AML-193 (cell line): ENCODE results near the gene MUC5AC.

Experiments
- DNase-seq, 2 experiments: peaks; one replicate each; lab custom pipeline; 2025; lab: John Stamatoyannopoulos, UW

MUC5AC gene

DNA sequence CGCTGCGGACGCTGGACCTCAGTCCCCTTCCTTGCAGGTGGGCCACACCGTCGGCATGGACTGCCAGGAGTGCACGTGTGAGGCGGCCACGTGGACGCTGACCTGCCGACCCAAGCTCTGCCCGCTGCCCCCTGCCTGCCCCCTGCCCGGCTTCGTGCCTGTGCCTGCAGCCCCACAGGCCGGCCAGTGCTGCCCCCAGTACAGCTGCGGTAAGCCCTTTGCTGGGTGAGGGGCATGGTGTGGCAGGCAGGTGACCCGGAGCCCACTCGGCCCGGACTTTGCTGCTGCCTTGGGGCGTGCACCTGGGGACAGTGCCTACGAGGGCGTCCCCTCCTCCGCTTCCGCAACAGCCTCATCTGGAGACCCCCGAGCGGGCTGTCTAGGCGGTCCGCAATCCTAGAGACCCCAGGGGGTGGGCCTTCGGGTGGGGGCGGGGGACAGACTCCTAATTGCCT lies 39.7 kb downstream of the MUC5AC start:
- no peak for DNase-seq

DNA sequence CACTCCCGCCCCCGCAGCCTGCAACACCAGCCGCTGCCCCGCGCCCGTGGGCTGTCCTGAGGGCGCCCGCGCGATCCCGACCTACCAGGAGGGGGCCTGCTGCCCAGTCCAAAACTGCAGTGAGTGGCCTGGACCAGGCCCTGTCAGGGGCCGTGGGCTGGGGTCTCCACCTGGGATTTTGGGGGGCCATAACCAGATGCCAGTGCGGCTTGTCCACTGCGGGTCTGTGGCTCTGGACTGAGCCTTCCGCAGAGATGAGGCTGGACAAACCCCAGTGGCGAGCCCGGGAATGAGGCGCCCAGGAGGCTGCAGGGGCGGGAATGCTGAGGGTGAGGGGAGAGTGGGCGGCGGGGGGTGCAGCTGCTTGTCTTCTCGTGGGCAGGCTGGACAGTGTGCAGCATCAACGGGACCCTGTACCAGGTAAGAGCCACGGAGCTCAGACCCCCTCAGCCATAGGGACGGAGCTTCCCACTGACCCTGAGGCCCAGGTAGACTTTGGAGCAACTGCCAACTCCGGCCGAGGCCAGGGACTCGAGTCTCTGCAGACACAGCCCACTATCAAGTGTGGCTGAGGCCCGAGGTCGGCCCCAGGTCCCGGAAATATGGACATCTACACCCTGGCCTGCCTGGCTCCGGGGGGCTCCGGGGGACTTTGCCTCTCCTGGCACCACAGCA lies 40.3 kb downstream of the MUC5AC start:
- no peak for DNase-seq

DNA sequence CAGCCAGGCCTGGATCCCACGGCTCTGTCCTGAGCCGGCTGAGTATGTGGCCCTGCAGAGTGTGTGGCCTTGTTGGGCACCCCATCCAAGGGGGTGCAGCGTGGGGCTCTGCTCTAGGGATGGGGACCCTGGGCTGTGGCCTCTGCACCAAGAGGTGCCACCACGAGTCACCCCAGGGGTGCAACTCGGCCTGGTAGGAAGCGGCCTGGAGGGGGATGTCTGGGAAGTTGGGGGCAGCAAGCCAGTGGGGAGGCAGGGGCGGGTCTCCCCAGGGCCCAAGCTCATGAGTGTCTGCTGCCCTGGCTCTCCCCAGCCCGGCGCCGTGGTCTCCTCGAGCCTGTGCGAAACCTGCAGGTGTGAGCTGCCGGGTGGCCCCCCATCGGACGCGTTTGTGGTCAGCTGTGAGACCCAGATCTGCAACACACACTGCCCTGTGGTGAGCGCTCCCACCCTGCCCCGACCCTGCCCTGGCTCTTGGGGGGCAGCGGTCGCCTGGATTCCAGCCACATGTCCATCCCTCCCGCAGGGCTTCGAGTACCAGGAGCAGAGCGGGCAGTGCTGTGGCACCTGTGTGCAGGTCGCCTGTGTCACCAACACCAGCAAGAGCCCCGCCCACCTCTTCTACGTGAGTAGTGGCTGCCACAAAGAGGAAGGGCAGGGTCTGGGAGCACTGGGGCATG lies 40.9 kb downstream of the MUC5AC start:
- DNase-seq = no peak

DNA sequence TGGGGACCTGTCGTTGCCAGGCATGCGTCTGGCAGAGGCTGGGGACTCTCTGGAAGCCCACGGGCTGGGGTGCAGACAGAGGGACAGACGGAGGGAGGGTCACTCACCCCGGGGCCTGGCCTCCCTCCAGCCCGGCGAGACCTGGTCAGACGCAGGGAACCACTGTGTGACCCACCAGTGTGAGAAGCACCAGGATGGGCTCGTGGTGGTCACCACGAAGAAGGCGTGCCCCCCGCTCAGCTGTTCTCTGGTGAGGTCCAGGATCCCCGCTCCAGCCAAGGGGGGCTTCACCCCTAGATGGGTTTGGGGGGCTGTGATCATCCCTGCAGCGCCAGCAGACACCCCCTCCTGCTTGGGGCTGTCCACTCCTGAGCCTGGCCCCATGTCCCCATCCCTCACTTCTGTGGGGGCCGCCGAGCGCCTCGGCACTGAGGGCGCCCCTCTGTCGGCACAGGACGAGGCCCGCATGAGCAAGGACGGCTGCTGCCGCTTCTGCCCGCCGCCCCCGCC lies 41.5 kb downstream of the MUC5AC start:
- DNase-seq = no peak

DNA sequence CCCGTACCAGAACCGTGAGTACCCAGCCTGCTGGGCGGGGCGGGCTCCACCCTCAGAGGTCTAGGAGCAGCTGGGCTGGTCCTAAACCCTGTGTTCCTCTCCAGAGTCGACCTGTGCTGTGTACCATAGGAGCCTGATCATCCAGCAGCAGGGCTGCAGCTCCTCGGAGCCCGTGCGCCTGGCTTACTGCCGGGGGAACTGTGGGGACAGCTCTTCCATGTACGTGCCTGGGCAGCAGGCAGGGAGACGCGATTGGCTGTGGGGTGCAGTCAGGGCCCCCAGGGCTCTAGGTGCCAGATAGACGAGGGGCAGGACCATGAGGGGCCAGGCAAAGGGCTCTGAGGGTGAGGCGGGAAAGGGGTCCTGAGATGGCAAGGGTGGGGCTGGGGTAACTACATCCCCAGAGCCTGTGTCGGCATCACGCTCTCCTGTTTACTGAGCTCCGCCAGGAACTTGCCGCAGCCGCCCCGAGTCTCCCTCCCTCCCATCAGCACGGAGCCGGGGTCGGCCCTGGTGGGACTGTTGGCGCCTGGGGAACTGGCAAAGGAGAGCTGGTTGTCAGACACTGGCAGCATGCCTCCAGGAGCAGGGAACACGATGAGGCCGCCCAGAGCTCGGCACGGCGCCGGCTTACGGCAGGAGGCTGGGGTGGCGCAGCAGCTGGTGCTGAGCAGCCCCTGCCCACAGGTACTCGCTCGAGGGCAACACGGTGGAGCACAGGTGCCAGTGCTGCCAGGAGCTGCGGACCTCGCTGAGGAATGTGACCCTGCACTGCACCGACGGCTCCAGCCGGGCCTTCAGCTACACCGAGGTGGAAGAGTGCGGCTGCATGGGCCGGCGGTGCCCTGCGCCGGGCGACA lies 42.2 kb downstream of the MUC5AC start:
- DNase-seq = no peak

DNA sequence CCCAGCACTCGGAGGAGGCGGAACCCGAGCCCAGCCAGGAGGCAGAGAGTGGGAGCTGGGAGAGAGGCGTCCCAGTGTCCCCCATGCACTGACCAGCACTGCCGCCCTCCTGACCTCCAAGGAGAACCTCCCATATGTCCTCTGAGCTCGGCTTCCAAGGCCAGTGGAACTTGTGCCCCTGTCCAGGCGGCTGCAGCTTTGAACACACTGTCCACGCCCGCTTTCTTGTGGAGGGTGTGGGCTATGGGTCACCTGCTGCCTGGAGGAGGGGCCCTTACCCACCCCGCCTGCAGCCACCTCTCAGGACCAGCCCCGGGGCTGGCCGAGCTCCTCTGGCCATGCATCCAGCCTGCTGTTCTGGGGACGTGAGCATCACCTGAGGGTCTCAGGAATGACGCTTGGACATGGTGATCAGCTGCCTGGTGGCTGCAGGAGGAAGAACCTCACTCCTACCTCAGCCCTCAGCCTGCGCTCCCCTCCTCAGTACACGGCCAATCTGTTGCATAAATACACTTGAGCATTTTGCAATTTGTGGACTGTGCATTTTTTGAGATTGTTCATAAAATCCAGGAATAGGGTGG lies 42.9 kb downstream of the MUC5AC start:
- DNase-seq = no peak

DNA sequence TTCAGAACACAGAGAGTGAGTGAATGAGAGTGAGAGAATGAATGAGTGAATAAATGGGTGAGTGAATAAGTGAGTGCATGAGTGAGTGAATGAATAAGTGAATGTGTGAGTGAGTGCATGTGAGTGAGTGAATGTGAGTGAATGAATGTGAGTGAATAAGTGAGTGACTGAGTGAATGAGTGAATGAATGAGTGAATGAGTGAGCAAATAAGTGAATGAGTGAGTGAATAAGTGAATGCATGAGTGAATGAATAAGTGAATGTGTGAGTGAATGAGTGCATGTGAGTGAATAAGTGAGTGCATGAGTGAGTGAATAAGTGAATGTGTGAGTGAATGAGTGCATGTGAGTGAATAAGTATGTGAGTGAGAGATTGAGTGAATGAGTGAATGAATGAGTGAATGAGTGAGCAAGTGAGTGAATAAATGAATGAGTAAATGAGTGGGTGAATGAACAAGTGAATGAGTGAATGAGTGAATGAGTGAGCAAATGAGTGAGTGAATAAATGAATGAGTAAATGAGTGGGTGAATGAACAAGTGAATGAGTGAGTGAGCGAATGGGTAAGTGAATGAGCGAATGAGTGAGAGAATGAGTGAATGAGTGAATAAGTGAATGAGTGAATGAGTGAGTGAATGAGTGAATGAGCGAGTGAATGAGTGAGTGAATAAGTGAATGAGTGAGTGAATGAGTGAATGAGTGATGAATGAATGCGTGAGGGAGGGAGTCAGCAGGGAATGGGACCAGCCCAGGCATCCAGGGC lies 43.8 kb downstream of the MUC5AC start:
- DNase-seq = no peak

DNA sequence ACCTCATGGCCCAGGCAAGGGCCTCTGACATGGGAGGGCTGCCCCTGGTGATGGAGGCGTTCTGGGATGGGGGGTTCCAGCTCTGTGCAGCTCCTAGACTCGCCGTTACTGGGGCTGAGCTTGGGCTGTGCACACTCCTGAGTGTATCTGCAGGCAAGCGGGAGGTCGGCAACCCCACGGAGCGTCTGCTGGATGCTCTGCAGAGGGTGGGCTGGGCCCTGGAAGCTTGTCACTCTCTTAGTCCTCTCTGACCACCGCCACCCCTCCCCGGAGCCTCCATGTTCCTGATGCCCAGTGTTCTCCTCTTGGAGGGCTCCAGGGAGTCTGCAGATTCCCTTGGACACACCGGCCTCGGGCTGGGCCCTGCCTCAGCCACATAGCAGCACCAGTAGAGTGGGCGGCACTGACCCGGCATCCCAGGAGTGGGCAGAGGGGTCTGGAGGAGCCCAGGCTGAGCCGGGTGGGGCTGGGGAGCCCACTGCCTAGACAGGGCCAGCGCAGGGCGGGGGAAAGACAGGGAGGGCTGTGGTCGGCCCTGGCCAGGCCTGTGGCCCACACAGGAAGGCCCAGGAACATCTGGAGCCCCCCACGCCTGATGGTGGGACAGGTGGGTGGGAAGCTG lies 44.5 kb downstream of the MUC5AC start:
- no peak for DNase-seq

DNA sequence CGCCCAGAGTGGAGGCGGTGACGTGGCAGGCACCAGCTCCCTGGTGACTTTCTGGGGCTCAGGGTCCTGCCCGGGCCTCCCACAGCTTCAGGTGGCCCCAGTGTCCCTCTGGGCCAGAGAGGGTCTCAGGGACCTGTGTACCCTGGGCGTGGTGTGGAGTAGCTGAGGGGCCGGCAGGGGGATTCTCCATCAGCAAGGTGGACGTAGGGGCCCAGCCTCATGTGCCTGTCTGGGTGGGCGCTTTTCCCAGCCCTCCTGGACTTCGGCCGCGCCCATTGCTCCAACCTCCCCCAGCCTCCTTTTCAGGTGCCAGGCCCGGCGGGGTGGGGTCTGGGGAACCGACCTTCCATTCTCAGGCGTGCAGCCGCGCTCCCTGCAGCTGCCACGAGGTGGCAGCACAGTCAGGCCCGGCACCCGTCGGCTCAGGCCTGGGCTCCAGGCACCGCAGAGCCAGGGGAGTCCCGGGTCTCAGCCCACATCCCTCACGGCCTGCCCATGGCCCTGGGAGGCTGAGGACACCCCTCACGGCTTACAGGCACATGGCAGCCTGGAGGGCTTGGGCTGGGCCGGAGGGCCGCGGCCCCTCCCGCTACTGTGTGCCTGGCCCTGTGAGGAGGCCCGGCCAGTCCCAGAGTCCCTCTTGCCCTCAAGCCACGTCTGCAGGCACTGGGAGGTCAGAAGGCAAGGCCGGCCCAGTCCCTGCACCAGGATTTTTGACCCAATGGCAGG lies 45.2 kb downstream of the MUC5AC start:
- DNase-seq = peak in 1 of 2 experiments; percentile 7

DNA sequence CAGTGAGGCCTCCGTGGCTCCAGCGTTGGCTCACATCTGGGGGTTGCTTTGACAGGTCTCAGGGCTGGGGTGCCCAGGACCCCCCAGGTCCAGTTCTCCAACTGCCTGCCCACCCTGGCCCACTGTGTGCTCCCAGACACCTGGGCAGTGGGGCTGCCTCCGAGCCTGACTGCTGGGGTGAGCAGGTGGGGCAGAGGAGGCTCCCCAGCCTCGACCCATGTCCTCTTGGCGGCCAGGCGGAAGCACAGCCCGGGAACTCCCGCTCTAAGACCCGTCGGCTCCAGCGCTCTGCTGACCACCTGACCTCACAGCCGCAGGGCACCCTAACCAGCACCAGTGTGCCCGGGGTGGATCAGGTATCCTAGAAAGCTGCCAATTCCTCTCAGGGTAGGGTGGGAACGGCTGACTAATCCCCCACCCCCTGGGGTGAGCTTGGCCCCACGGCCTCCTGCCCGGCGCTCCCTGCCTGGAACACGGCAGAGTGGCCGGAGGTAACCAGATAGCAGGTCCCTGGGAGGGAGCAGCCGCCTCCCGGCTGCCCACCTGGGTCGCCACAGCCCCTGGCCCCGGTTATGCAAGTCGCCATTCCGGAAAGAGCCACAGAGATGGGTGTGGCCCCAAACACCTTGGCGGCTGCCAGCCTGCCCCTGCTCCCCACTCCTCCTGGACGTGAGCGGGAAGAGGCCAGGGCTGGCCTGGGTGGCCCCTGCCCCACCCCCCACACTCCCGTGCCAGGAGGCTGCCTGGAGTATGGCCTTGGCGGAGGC lies 45.9 kb downstream of the MUC5AC start:
- DNase-seq = no peak

DNA sequence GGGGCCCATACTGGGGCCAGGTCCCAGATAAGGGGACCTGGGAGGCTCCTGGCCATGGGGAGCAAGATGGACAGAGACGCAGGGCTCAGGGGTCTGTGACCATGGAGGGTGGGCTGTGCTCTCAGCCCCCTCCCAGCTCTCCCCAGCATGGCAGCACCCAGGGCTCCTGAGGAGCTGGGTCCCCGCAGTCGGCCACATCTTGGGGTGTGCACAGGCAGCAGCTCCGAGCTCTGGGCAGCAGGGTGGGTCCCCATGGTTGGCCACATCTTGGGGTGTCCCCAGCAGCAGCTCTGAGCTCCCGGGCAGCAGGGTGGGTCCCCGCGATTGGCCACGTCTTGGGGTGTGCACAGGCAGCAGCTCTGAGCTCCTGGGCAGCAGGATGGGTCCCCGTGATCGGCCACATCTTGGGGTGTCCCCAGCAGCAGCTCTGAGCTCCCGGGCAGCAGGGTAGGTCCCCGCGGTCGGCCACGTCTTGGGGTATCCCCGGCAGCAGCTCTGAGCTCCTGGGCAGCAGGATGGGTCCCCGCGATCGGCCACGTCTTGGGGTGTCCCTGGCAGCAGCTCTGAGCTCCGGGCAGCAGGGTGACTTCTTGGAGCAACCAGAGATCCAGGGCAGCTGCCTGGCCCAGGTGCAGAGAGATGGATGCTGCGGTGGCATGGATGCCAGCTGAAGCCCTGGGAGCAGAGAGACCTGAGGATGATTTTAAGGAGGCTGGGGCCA lies 46.8 kb downstream of the MUC5AC start:
- DNase-seq = no peak

DNA sequence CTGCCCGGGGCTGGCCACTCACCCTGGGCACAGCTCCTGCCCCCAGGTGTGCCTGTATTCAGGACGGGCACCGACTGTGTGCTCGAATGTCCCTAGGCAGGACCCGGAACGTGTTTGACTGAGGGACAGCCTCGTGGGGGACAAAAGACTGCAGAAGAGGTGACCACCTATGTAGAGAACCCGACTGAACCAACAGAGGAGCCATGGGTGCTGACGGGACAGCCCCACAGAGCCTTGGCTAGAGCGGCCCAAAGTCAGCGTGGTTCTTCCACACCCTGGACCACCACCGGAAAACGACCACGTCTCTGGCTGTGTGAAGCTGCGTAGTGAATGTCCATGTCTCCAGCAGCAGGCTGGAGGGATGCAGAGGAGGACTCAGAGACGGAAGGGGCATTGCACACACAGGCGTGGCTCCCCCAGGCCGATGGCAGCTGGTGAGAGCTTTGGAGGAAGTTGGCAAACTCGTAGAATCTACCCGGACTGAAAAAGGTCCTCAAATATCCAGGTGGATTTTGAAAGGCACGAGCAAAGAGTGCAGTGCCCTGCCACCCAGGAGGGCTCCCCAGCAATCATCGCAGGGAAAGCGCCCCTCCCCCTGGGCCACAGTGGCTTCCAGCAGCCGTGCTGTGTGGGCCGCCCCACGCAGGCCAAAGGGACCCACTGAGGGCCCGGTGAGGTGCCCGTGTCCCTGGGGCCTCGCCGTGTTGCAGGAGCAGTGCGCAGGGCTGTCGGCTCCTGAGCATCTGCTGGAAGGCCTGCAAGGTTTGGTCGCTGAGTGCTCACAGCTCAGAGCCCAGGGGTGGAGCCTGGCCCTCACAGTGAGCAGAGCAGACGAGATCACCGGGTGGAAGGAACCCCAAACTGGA lies 47.6 kb downstream of the MUC5AC start:
- DNase-seq = no peak

DNA sequence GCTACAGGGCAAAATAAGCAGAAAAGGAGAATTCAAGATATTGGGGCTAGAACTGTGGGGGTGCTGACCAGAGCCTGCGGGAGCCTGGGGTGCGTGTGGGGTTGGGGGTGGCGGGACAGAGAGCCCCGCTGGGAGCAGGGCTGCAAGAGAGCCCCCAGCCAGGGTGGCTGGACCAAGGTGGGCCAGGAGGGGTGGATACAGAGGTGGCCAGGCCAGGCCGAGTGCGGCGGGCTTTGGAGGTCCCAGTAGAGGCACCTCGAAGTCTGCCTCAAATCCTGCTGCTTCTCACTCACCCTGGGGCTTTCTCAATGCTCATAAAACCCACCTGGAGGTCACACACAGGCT lies 48.2 kb downstream of the MUC5AC start:
- no peak for DNase-seq

DNA sequence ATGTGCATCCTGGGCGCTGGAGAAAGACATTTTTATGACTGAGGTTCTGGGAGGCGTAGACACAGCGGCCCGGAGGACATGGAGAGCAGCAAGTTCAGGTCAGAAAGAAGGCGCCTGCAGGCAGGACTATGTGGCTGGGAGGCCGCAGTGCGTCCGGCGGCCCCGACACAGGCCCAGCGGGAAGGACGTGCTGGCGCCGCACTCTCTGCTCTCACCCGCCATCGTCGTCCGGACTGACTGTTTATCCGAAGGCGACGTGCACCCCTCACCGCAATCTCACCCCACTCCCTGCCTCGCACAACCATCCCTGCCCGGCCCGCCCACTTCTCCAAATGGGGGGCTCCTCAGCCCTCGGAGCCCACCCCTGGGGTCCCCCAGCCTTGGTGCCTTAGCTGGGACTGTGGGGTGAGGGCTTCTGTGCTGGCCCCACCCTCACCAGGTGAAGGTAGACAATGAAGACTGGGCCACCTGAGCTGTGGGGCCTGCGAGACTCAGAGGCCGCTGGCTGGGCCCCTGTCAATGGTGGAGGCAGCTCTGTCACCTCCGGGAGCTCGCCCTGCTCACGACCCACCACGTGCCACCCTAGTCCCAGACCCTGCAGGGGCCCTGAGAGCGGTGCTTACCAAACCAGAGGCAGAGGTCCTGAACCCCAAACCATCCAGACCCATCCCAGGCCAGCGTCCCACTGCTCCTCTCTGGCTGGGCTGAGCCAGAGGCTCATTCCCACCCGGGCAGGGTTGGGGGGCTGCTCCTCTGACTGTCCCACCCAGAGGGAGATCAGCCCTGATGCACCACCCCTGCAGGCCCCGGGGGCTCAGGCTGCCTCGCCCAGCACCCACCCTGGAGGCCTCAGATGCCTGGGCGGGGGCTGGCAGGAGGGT lies 48.9 kb downstream of the MUC5AC start:
- DNase-seq = no peak

DNA sequence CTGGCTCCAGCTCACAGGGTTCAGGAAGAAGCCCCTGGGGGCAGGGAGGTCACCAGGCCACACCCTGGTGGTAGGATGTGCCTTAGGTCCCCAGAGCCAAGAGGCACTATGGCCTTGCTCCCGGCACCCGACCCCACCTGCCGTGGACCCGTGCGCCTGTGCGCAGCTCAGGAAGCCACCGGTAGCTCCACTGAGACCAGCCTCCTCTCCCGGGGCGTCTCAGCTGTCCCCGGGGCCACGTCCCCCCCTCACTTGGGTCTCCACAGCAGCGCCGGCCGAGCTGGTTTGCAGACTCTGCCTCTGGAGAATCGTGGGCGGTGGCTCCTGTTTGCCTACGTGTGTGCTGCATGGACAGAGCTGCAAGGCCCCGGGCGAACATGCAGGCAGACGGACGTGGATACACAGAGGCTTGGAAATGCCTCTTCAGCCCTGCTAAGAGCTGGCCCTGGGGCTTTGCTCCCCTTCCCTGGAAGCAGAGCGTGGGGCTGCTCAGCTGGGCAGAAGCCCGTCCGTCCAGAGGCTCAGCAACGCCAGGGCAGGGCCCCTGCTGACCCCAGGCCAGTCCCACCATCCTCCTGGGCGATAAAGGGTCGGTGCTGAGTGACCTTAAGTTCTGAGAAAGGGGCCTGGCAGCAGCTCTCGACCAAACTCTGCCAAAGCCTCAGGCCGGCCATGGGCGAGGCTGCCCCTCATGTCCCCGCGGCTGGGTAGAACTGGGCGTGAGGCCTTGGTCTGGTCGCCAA lies 49.8 kb downstream of the MUC5AC start:
- DNase-seq = no peak

DNA sequence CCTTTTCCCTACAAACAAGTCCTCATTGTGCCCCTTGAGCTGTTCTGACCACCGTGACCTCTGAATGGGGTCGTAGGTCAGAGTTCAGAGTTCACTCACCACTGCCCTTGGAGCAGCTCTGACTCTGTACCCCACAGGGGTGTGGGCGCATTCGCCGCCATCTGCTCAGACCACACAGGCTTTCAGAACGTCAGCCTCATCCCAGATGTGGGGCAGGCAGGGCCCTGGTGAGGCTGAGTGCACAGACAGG lies 50.3 kb downstream of the MUC5AC start:
- DNase-seq = no peak
